ENCODE data around the gene SLC27A3. TPM values are rescaled to one million over a fixed set of nuclear protein-coding genes. Genes with fewer than 3 reads are reported as not detected.
"Not testable (repeated sequence)": the region's sequence is repeated elsewhere in the genome, so short reads cannot be mapped to it uniquely, and the experiment has no call there.

SLC27A3 gene
- total RNA-seq, 1 donor from 2014 or later, result 10.8 TPM

DNA sequence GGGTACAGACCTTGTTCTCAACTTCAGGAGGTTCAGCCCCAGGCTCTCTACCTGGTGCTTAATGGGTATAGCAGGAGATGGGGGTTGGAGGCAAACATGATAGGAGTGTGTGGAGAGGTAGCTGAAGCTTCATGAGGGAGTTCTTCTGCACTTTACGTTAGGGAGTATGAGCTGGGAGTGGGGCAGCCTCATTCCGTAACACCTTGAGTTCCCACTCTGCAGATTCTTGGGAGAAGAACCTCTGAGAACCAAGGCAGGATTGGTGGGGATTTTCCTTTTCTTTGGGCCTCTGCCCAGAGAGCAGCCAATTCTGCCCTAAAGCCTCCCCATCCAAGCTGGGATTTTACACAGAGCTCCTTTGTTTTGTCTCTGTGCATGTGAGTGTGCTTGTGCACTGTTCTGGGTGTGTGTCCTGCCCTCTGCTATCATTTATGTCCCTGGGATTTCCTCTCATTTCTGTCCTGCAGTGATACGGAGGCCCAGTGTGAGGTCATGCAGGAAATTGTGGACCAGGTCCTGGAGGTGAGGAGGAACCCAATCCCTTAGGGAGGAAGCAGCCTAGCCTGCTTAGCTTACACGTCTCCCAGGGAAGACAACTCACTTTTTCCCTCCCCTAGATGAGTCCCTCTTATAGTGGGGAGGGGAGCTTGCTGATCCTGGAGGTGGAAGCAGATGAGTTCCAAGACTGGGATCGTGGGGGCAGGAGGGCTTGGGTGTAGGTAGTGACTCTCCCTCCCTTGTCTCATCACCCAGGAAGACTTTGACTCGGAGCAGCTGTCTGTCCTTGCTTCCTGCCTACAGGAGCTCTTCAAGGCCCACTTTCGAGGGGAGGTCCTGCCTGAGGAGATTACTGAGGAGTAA lies 11.6 kb upstream of the SLC27A3 start:
- TF ChIP-seq, protein P1, sequence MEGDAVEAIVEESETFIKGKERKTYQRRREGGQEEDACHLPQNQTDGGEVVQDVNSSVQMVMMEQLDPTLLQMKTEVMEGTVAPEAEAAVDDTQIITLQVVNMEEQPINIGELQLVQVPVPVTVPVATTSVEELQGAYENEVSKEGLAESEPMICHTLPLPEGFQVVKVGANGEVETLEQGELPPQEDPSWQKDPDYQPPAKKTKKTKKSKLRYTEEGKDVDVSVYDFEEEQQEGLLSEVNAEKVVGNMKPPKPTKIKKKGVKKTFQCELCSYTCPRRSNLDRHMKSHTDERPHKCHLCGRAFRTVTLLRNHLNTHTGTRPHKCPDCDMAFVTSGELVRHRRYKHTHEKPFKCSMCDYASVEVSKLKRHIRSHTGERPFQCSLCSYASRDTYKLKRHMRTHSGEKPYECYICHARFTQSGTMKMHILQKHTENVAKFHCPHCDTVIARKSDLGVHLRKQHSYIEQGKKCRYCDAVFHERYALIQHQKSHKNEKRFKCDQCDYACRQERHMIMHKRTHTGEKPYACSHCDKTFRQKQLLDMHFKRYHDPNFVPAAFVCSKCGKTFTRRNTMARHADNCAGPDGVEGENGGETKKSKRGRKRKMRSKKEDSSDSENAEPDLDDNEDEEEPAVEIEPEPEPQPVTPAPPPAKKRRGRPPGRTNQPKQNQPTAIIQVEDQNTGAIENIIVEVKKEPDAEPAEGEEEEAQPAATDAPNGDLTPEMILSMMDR (IDR thresholded peaks at IDR 0.05; ENCODE audit: partially characterized antibody, unreplicated experiment), result no peak
- Mint-ChIP-seq H3K27me3 (ENCODE audit: unreplicated experiment) (peaks cover 3% of the 10 kb centered on the region), H3K36me3 (ENCODE audit: unreplicated experiment) (peaks cover 5% of the 10 kb centered on the region), H3K4me1 (ENCODE audit: low read depth, unreplicated experiment) (no peaks in the 10 kb centered on the region), H3K9me3 (ENCODE audit: unreplicated experiment) (no peaks in the 10 kb centered on the region), H3K4me3 (ENCODE audit: unreplicated experiment) (no peak overlapping the region), H3K27ac (ENCODE audit: unreplicated experiment) (no peak overlapping the region)
- DNase-seq, result no peak

DNA sequence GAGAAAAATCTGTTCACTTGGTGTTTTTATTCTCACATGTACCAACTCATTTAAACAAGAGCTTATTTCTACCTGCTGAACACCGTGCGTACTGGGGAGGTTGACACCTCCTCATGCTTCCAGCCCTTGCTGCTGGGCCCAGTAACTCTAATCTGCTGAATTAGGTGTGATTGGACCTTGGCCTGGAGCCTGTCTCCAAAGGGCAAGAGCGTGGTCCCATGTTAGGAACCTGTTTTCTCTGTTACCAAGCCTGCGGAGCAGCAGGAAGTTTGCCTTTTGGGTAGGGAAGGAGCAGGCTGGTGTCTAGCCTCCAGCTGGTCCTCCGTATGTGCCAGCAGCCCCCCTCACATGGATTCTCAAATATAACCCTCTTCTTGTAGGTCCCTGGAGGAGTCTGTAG lies 10.9 kb upstream of the SLC27A3 start:
- Mint-ChIP-seq H3K9me3 (ENCODE audit: unreplicated experiment) (no peaks in the 10 kb centered on the region), H3K4me1 (ENCODE audit: low read depth, unreplicated experiment) (no peaks in the 10 kb centered on the region), H3K4me3 (ENCODE audit: unreplicated experiment) (no peak overlapping the region), H3K36me3 (ENCODE audit: unreplicated experiment) (peaks cover 5% of the 10 kb centered on the region), H3K27ac (ENCODE audit: unreplicated experiment) (no peak overlapping the region), H3K27me3 (ENCODE audit: unreplicated experiment) (peaks cover 3% of the 10 kb centered on the region)
- TF ChIP-seq, protein P1 (IDR thresholded peaks at IDR 0.05; ENCODE audit: partially characterized antibody, unreplicated experiment), result no peak
- no peak for DNase-seq

DNA sequence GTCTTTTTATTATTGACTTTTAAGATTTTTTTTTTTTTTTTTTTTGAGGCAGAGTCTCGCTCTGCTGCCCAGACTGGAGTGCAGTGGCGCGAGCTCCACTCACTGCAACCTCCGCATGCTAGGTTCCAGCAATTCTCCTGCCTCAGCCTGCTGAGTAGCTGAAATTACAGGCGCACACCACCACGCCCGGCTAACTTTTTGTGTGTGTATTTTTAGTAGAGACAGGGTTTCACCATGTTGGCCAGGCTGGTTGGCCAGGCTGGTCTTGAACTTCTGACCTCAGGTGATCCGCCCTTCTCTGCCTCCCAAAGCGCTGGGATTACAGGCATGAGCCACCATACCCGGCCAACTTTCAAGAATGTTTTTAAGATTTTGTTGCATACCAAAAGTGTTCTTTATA lies 8.5 kb upstream of the SLC27A3 start:
- H3K36me3 Mint-ChIP-seq (ENCODE audit: unreplicated experiment), result not testable (repeated sequence)
- peaks cover 13% of the 10 kb centered on the region for H3K4me1 Mint-ChIP-seq (ENCODE audit: low read depth, unreplicated experiment)

DNA sequence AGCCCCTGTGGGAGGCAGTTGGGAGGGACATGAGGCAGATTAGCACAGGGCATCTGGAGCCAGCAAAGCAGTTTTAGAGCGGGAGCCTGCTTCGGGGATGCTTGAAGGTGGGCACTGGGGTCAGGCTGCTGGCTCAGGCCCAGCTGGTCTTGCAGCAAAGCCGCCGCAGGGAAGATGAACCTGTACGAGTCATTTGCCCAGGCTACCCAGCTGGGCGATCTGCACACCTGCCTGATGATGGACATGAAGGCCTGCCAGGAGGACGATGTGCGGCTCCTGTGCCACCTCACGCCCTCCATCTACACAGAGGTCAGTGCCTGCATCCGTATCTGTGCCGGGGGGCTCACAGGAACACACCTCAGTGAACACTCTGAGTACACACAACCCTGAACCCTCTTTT lies 7.7 kb upstream of the SLC27A3 start:
- H3K36me3 Mint-ChIP-seq (ENCODE audit: unreplicated experiment), result no peaks in the 10 kb centered on the region
- DNase-seq, result no peak
- H3K4me1 Mint-ChIP-seq (ENCODE audit: low read depth, unreplicated experiment), result peaks cover 13% of the 10 kb centered on the region
- no peak overlapping the region for H3K27ac Mint-ChIP-seq (ENCODE audit: unreplicated experiment)
- TF ChIP-seq, protein P1 (IDR thresholded peaks at IDR 0.05; ENCODE audit: partially characterized antibody, unreplicated experiment), result no peak
- H3K4me3 Mint-ChIP-seq (ENCODE audit: unreplicated experiment), result no peak overlapping the region
- H3K27me3 Mint-ChIP-seq (ENCODE audit: unreplicated experiment), result no peaks in the 10 kb centered on the region
- H3K9me3 Mint-ChIP-seq (ENCODE audit: unreplicated experiment), result peaks cover 3% of the 10 kb centered on the region

More for the DNA sequence above, 8.5 kb upstream of the SLC27A3 start:
- DNase-seq; H3K27ac Mint-ChIP-seq (ENCODE audit: unreplicated experiment); H3K9me3 Mint-ChIP-seq (ENCODE audit: unreplicated experiment); H3K4me3 Mint-ChIP-seq (ENCODE audit: unreplicated experiment); H3K27me3 Mint-ChIP-seq (ENCODE audit: unreplicated experiment): not testable (repeated sequence)

DNA sequence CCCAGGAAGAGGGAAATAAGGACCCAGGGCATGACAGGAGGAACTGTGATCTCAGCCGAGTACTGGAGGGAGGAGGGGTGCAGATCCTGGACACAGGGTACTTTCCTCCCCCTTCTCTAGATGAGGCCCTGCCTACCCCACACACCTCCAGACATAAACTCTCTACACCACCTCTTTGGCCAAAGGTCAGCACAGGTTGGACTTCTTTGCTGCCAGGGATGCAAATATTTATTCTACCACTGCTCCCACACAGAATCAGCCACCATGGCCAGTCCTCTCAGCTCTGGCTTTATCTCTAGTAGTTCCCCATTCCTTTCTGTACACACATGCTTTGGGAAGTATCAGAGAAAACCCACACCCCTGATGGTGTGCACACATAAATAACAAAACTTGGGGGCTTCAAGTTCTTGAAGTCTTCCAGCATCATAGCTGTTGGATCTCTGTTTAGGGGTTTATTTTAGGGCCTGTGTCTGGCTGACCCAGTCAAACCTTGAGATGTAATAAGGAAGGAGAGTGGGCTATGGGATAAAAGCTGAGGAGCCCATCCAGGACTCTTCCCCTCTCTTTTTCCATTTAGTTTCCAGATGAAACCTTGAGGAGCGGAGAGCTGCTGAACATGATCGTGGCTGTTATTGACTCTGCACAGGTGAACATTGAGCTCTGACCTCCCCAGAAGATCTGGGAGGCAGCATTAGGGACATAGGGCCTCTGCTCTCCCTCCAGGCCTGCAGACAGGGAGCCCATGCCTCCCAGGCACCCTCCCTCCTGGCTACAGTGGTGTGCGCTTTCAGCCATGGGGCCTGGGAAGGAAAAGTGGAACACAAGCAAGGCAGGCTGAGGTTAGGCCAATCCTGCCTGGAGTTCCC lies 6.7 kb upstream of the SLC27A3 start:
- Mint-ChIP-seq H3K4me1 (ENCODE audit: low read depth, unreplicated experiment) (peaks cover 13% of the 10 kb centered on the region), H3K27me3 (ENCODE audit: unreplicated experiment) (no peaks in the 10 kb centered on the region), H3K36me3 (ENCODE audit: unreplicated experiment) (no peaks in the 10 kb centered on the region), H3K27ac (ENCODE audit: unreplicated experiment) (no peak overlapping the region), H3K9me3 (ENCODE audit: unreplicated experiment) (peaks cover 3% of the 10 kb centered on the region), H3K4me3 (ENCODE audit: unreplicated experiment) (no peak overlapping the region)
- TF ChIP-seq, protein P1 (IDR thresholded peaks at IDR 0.05; ENCODE audit: partially characterized antibody, unreplicated experiment), result no peak
- DNase-seq, result no peak

Measured in glutamatergic neuron (in vitro differentiated cells).